OCI-LY3 (cell line): ENCODE measurements around the gene MYH9.

Source experiments
- EZH2phosphoT487 ChIP-seq: fragments of 200-600 bp; shearing (Covaris generic); IDR thresholded peaks from 2 replicates; pipeline ENCODE4 v1.6.1; 2018; ENCODE audit warnings: antibody characterized with exemption, mixed run types, low read depth
- TF ChIP-seq, protein P1 (sequence below): fragments of 200-600, 300-600 bp; sonication (generic); IDR thresholded peaks from 2 replicates; pipeline ENCODE4 v1.5.1; 2014; ENCODE audit warnings: antibody characterized with exemption, low read length, low read depth

GRCh38 chr22:36303115-36303467 is 84.7 kb downstream of the MYH9 start:
- no peak for TF ChIP-seq EZH2phosphoT487
- TF ChIP-seq, protein P1, sequence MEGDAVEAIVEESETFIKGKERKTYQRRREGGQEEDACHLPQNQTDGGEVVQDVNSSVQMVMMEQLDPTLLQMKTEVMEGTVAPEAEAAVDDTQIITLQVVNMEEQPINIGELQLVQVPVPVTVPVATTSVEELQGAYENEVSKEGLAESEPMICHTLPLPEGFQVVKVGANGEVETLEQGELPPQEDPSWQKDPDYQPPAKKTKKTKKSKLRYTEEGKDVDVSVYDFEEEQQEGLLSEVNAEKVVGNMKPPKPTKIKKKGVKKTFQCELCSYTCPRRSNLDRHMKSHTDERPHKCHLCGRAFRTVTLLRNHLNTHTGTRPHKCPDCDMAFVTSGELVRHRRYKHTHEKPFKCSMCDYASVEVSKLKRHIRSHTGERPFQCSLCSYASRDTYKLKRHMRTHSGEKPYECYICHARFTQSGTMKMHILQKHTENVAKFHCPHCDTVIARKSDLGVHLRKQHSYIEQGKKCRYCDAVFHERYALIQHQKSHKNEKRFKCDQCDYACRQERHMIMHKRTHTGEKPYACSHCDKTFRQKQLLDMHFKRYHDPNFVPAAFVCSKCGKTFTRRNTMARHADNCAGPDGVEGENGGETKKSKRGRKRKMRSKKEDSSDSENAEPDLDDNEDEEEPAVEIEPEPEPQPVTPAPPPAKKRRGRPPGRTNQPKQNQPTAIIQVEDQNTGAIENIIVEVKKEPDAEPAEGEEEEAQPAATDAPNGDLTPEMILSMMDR: no peak
